ACC112 (cell line): ENCODE measurements around the gene C14orf39.

Source experiments
- H2AFZ ChIP-seq: fragments of 200-600 bp; sonication (generic); one replicate; pipeline ENCODE4 v1.6.0; 2017; ENCODE audit warnings: antibody characterized with exemption, low read length; ENCODE audit not compliant: unreplicated experiment
- H3K27ac ChIP-seq: fragments of 200-600 bp; sonication (generic); 2 replicates; pipeline ENCODE4 v1.5.1; 2014; ENCODE audit warnings: low read depth, mild to moderate bottlenecking, antibody characterized with exemption, low read length, moderate library complexity
- H3K27me3 ChIP-seq: fragments of 200-600 bp; sonication (generic); 2 replicates; pipeline ENCODE4 v1.6.1; 2014; ENCODE audit warnings: mild to moderate bottlenecking, antibody characterized with exemption, low read length, moderate library complexity, mixed read lengths; ENCODE audit not compliant: insufficient read depth
- H3K36me3 ChIP-seq: fragments of 200-600 bp; sonication (generic); 2 replicates; pipeline ENCODE4 v1.6.1; 2016; ENCODE audit warnings: mild to moderate bottlenecking, antibody characterized with exemption, low read length, moderate library complexity, mixed read lengths; ENCODE audit not compliant: insufficient read depth
- H3K4me1 ChIP-seq: fragments of 200-600 bp; sonication (generic); one replicate; pipeline ENCODE4 v1.6.1; 2016; ENCODE audit warnings: low read length, mixed read lengths; ENCODE audit not compliant: insufficient read depth, unreplicated experiment, control insufficient read depth
- H3K4me3 ChIP-seq: fragments of 200-600 bp; sonication (generic); 2 replicates; pipeline ENCODE4 v1.5.1; 2014; ENCODE audit warnings: mild to moderate bottlenecking, low read depth, low read length
- H3K79me2 ChIP-seq: fragments of 200-600 bp; sonication (generic); one replicate; pipeline ENCODE4 v1.6.0; 2016; ENCODE audit warnings: low read length; ENCODE audit not compliant: control insufficient read depth, unreplicated experiment, insufficient read depth

The C14orf39 gene, protein sequence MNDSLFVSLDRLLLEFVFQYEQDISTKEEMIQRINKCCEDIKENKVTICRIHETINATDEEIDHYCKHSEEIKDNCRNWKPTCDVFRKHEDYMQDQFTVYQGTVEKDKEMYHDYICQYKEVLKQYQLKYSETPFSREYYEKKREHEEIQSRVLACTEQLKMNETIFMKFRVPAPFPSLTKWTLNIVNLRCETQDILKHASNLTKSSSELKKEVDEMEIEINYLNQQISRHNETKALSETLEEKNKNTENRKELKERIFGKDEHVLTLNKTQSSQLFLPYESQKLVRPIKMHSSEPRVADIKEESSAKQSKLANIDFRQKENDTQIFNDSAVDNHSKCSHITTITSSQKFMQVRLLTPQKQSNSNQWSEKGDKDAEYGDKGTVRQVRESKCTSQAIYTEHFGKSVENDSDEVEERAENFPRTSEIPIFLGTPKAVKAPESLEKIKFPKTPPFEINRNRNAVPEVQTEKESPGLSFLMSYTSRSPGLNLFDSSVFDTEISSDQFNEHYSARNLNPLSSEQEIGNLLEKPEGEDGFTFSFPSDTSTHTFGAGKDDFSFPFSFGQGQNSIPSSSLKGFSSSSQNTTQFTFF

DNA sequence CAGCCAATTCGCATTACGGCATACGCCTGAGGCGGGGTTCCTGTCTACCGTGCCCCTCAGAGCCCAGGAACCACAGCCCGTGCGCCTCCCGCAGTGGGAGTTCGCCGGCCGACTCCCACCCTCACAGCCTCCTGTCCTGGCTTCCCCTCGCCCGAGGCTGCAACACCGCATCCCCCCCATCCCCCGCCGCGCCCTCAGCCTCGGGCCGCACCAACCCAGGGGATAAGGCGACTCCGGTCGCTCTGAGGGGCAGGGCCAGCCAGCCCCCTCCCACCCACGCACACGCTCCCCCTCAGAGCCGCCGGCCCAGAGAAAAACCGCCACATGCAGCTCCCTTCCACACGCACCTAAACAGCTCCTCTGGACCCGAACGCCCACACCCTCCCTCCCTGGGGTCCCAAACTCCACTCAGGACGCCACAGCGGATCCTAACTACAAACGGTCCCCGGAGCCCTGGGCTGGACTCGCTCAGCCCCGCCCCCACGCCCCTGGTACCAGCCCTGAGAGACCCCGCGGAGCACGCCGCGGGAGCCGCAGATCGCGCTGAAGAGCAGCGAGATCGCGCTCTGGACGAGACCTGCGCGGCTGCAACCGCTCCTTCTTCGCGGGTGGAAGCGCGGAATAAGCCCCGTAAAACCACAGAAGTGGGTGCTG lies at the start of gene C14orf39:
C14orf39 (minus strand) TSS at position 466 of the 654 bp plus-strand sequence. CDS start 985 bp downstream, outside the sequence.
- Histone ChIP-seq H3K4me1 (no peaks in the 10 kb centered on the region), H3K27ac (no peak within 1 kb of the TSS), H3K4me3 (peak within 1 kb of the TSS; percentile 79), H2AFZ (peak within 1 kb of the TSS; percentile 52), H3K27me3 (peaks cover 57% of the 10 kb centered on the region), H3K36me3 (no peaks in the 10 kb centered on the region; the same call in 1 of the 2 replicates), H3K79me2 (no peaks in the 10 kb centered on the region)

- no peak overlapping the region for H2AFZ ChIP-seq
- peaks cover 33% of the 10 kb centered on the region for H3K27me3 ChIP-seq
- H3K36me3 ChIP-seq: no peaks in the 10 kb centered on the region
- H3K79me2 ChIP-seq: no peaks in the 10 kb centered on the region
- no peaks in the 10 kb centered on the region for H3K4me1 ChIP-seq
- H3K27ac ChIP-seq: no peak overlapping the region
- H3K4me3 ChIP-seq: no peak overlapping the region
Measured at GRCh38 chr14:60532442-60532841, 46.6 kb upstream of the C14orf39 start.

- peaks cover 95% of the 10 kb centered on the region for H3K27me3 ChIP-seq
- H3K4me3 ChIP-seq: peak overlapping the region; percentile 74
- no peak overlapping the region for H3K27ac ChIP-seq
Measured at GRCh38 chr14:60515511-60516289, 29.8 kb upstream of the C14orf39 start.

DNA sequence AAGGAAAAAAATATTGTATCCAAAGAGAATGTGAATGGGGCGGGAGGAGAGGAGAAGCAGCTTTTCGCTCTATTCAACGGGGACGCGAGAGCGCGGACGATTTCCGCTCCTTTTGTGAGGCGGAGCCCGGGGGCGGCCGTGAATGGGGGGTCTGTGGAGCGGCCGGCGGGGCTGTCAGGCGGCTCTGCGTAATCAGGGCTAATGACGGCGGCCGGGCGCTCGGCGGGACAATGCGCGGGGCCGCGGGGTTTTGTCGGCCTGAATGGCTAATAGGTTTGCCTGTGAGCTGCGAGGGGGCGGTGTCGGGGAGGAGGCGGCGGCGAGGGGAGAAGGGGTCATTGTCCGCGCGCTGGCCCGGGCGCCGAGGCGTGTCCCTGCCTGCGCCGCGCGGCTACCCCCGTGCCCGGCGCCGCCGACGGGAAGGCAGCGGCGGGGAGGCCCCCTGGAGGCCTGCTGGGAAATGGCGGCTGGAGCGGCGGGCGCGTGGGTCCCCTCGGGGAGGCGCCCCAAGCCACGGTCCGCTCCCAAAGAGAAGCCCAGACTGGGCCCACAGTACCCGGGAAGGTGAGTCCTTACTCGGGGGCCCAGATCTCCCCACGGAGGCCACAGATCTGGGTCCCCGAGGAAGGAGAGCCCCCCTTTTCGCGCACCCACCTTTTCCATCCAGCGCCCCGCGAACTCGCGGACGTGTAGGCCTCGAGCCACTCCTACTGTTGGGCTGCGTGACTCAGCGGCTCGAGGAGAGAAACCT lies 29.1 kb upstream of the C14orf39 start:
- peak overlapping the region; percentile 74 for H3K4me3 ChIP-seq
- no peak overlapping the region for H3K27ac ChIP-seq
- peaks cover 95% of the 10 kb centered on the region for H3K27me3 ChIP-seq
- H3K79me2 ChIP-seq: no peaks in the 10 kb centered on the region
- no peaks in the 10 kb centered on the region for H3K36me3 ChIP-seq
- H2AFZ ChIP-seq: peak overlapping the region; percentile 61
- no peaks in the 10 kb centered on the region for H3K4me1 ChIP-seq

More at GRCh38 chr14:60515511-60516289, 29.8 kb upstream of the C14orf39 start:
- Histone ChIP-seq H3K36me3 (no peaks in the 10 kb centered on the region), H2AFZ (peak overlapping the region; percentile 61), H3K79me2 (no peaks in the 10 kb centered on the region), H3K4me1 (no peaks in the 10 kb centered on the region)

DNA sequence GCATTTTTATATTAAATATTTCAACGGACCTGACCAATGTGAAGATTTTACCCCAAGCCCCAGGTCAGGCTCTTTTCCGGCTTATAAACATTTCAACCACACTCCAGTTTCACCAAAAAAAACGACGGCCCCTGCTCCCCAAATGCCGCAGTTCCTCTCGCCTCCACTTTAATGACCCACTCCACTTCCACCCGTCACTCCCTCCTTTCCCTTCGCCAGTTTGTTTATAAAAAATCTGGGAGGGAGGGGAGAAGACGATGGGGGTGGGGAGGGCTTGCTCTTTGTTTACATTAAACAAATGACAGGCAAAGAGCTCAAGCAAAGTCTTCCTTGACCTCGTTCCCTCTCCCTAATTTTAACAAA lies 28.5 kb upstream of the C14orf39 start:
- no peaks in the 10 kb centered on the region for H3K36me3 ChIP-seq
- peak overlapping the region; percentile 61 for H2AFZ ChIP-seq
- peak overlapping the region; percentile 74 for H3K4me3 ChIP-seq
- H3K4me1 ChIP-seq: no peaks in the 10 kb centered on the region
- peaks cover 95% of the 10 kb centered on the region for H3K27me3 ChIP-seq
- no peaks in the 10 kb centered on the region for H3K79me2 ChIP-seq
- no peak overlapping the region for H3K27ac ChIP-seq

DNA sequence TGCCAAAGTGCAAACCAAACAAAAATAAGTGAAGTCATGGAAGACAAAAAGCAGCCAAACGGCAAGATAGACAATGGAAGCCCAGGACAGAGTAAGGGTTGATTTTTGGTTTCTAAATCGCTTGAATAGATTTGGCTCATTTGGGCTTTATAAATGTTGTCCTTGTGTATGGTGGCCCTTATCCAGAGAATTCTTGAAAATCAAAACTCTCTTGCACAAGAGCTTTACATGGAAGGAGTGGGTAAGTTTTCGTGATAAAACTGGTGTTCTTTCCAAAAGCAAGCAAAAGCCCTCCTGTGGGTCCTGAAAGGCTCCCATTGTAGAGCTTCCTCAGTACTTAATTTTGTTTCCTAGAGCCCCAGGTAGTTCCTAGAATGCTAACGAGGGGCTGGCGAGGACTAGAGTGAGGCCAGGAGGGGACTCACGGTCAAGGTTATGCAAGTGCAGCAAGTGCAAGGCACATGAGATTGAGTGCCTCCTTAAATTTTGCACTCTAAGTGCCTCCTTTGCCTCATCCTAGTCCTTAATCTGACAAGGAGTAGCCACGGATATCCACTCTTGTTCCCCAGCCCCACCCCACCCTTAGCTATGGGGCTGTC lies 27.2 kb upstream of the C14orf39 start:
- H3K27me3 ChIP-seq: peaks cover 97% of the 10 kb centered on the region

DNA sequence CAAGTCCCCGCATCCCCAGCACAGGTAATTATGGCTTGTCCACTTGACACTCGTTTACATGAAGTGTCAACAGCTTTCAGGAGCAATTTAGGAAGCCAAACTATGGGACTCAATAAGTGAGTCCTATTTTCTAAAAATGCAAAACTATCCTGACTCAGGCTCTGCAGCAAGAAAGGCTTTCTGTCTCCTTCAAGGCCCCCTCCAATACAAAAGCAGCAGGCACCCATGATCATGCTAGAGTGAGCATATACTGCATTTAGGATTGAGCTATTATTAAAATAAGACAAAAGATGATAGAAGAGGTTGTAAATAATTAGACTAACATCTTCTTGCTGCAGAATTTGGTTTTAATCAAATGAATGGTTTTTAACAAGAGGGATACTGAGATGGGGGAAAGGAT lies 26.3 kb upstream of the C14orf39 start:
- Histone ChIP-seq H3K4me1 (no peaks in the 10 kb centered on the region), H3K36me3 (no peaks in the 10 kb centered on the region), H2AFZ (no peak overlapping the region), H3K27ac (no peak overlapping the region), H3K27me3 (peaks cover 100% of the 10 kb centered on the region), H3K4me3 (no peak overlapping the region), H3K79me2 (no peaks in the 10 kb centered on the region)

More for the DNA sequence above, 27.2 kb upstream of the C14orf39 start:
- no peak overlapping the region for H3K27ac ChIP-seq
- H3K36me3 ChIP-seq: no peaks in the 10 kb centered on the region
- no peaks in the 10 kb centered on the region for H3K4me1 ChIP-seq
- no peak overlapping the region for H2AFZ ChIP-seq
- no peak overlapping the region for H3K4me3 ChIP-seq
- H3K79me2 ChIP-seq: no peaks in the 10 kb centered on the region

DNA sequence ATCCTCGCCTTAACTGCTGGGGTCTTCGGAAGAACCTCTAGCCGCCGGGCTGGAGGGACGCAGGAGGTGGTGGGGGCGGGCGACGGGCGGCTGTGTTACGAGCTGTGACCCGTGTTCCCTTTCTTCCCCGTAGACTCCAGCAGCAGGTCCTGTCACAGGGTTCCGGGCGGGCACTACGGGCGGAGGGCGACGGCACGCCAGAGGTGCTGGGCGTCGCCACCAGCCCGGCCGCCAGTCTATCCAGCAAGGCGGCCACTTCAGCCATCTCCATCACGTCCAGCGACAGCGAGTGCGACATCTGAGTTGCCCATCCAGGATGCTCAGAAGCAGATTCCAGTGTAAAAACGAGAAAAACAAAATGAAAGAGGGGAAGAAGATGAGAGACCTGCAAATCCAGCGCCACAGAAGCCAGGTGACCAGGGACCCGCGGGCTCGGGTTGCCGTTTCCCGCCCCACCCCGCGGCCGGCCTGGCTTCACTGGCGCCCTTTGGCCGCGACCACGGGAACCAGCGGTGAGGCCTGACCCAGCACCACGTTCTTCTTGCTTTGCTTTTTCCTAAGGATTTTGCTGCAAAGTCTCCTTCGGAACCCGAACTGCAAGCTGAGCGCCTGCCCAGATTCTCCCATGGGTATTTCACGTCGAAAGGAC lies 25.2 kb upstream of the C14orf39 start:
- H3K4me3 ChIP-seq: no peak overlapping the region
- no peaks in the 10 kb centered on the region for H3K4me1 ChIP-seq
- no peak overlapping the region for H3K27ac ChIP-seq
- peaks cover 100% of the 10 kb centered on the region for H3K27me3 ChIP-seq
- H3K36me3 ChIP-seq: no peaks in the 10 kb centered on the region
- H2AFZ ChIP-seq: no peak overlapping the region
- H3K79me2 ChIP-seq: no peaks in the 10 kb centered on the region

GRCh38 chr14:60510254-60510950 lies 24.5 kb upstream of the C14orf39 start:
- Histone ChIP-seq H3K4me1 (no peaks in the 10 kb centered on the region), H3K36me3 (no peaks in the 10 kb centered on the region), H3K4me3 (no peak overlapping the region), H3K79me2 (no peaks in the 10 kb centered on the region), H3K27ac (no peak overlapping the region), H2AFZ (no peak overlapping the region), H3K27me3 (peaks cover 100% of the 10 kb centered on the region)
